Occipital lobe (tissue), 2 donors: ENCODE data around the gene RNF175. TPM values are rescaled to one million over a fixed set of nuclear protein-coding genes. Genes with fewer than 3 reads are reported as not detected.
A peak's percentile ranks its signal among the peaks of the same experiment; 100 is the strongest.

Experiments
- DNase-seq: peaks from one replicate; lab custom pipeline; 2025; lab: John Stamatoyannopoulos, UW
- total RNA-seq: library from RNA; depleted of rRNA; stranded (reverse); fragments of >200 nt; gene quantifications from one replicate; pipeline ENCODE4 v1.2.3, GENCODE V29; 2014

The RNF175 gene
- total RNA-seq, result 26.7 TPM

- peak; percentile 34 for DNase-seq
Measured at GRCh38 chr4:153759407-153760316, at the start of gene RNF175. Gene RNF175, minus strand, starts transcription at chr4:153760024. Its CDS starts 162 bp downstream, at chr4:153759862.

GRCh38 chr4:153809307-153809706, 49.5 kb upstream of the RNF175 start:
- DNase-seq, result no peak

- no peak for DNase-seq
Measured at GRCh38 chr4:153808175-153808574, 48.4 kb upstream of the RNF175 start.

- DNase-seq, result no peak
Measured at GRCh38 chr4:153806073-153806472, 46.2 kb upstream of the RNF175 start.

- DNase-seq, result no peak
Measured at GRCh38 chr4:153804722-153805121, 44.9 kb upstream of the RNF175 start.

- no peak for DNase-seq
Measured at GRCh38 chr4:153799694-153800074, 39.9 kb upstream of the RNF175 start.

- no peak for DNase-seq
Measured at GRCh38 chr4:153798901-153799693, 39.3 kb upstream of the RNF175 start.

- no peak for DNase-seq
Measured at GRCh38 chr4:153798420-153798819, 38.6 kb upstream of the RNF175 start.

GRCh38 chr4:153794006-153794405, 34.2 kb upstream of the RNF175 start:
- DNase-seq, result no peak

- no peak for DNase-seq
Measured at GRCh38 chr4:153792618-153793247, 32.9 kb upstream of the RNF175 start.

- DNase-seq, result peak; percentile 22
Measured at GRCh38 chr4:153791746-153792617, 32.2 kb upstream of the RNF175 start.

- DNase-seq, result no peak
Measured at GRCh38 chr4:153790962-153791551, 31.2 kb upstream of the RNF175 start.

- DNase-seq, result no peak
Measured at GRCh38 chr4:153790500-153790865, 30.7 kb upstream of the RNF175 start.

- no peak for DNase-seq
Measured at GRCh38 chr4:153789741-153790499, 30.1 kb upstream of the RNF175 start.

GRCh38 chr4:153788413-153789276, 28.8 kb upstream of the RNF175 start, which contains the start of gene SFRP2:
Gene SFRP2, minus strand, starts transcription at chr4:153789083. Its CDS starts 248 bp downstream, at chr4:153788835.
- DNase-seq, result no peak

- DNase-seq, result no peak
Measured at GRCh38 chr4:153788051-153788412, 28.2 kb upstream of the RNF175 start.

- DNase-seq, result no peak
Measured at GRCh38 chr4:153787575-153787974, 27.8 kb upstream of the RNF175 start.

GRCh38 chr4:153787061-153787560, 27.3 kb upstream of the RNF175 start:
- no peak for DNase-seq
